Sigmoid colon (tissue), 7 donors: ENCODE data around the gene ATP1A3. TPM values are rescaled to one million over a fixed set of nuclear protein-coding genes. Genes with fewer than 3 reads are reported as not detected.

ENCODE experiments used
- DNase-seq: peaks from one replicate; pipeline ENCODE4 v3.0.0-alpha.2; 2019
- H3K27ac ChIP-seq, 4 donors: fragments of 200-600 bp; sonication (generic); one replicate each; pipeline ENCODE4 v1.5.1; 2016 to 2019; ENCODE audit warnings: mild to moderate bottlenecking in 1 of 4
- H3K27me3 ChIP-seq, 3 donors: fragments of 200-600 bp; sonication (generic); one replicate each; pipeline ENCODE4 v1.5.1; 2019; ENCODE audit warnings: mild to moderate bottlenecking in 1 of 3
- H3K36me3 ChIP-seq, 4 donors: fragments of 200-600 bp; sonication (generic); one replicate each; pipeline ENCODE4 v1.5.1; 2016 to 2019
- H3K4me1 ChIP-seq, 4 donors: fragments of 200-600 bp; sonication (generic); one replicate each; pipeline ENCODE4 v1.5.1; 2017 to 2019
- H3K4me3 ChIP-seq, 4 donors: fragments of 200-600 bp; sonication (generic); one replicate each; pipeline ENCODE4 v1.5.1; 2017 to 2019; ENCODE audit warnings: mild to moderate bottlenecking in 2 of 4, moderate library complexity in 1 of 4
- H3K9me3 ChIP-seq, 4 donors: fragments of 200-600 bp in 3 of 4; sonication (generic) in 3 of 4; one replicate each; pipeline versions ENCODE4 v1.5.1 to v1.6.1; 2013 to 2019
- CTCF ChIP-seq, 4 experiments: fragments of 450-650 bp in 3 of 4; fragments of 200-600 bp in 1 of 4; IDR thresholded peaks; one replicate each; pipeline ENCODE4 v1.5.1; 2016 to 2019; ENCODE audit warnings: antibody characterized with exemption in 4 of 4, mild to moderate bottlenecking in 3 of 4, moderate library complexity in 2 of 4
- EP300 ChIP-seq, 4 donors: sonication (generic); formaldehyde crosslinking; IDR thresholded peaks; one replicate each; pipeline ENCODE4 v1.6.1; 2017; ENCODE audit warnings: antibody characterized with exemption in 4 of 4
- POLR2A ChIP-seq, 2 donors: fragments of 450-650 bp; IDR thresholded peaks; one replicate each; pipeline ENCODE4 v1.6.1; 2016; ENCODE audit warnings: antibody characterized with exemption in 2 of 2, mild to moderate bottlenecking in 2 of 2, moderate library complexity in 2 of 2
- POLR2AphosphoS5 ChIP-seq, 4 donors: sonication (generic); formaldehyde crosslinking; IDR thresholded peaks; one replicate each; pipeline ENCODE4 v1.6.1; 2017; ENCODE audit warnings: antibody characterized with exemption in 4 of 4
- WGBS, 2 donors: extraction: QIAGEN DNeasy Blood & Tissue Kit; methylation state at CpG; one replicate each; pipeline ENCODE4 v1.1.7; 2013; 5-methylcytosine and 5-hydroxymethylcytosine counted together
- intact Hi-C: fragments of 100-400 bp; cut with DNase I; formaldehyde crosslinking; loops from one replicate; pipeline ENCODE4 v1.15.1; 2023
- polyA plus RNA-seq, 3 donors: library from polyadenylated mRNA; stranded (reverse); fragments of 200-250 nt; gene quantifications; one replicate each; pipeline ENCODE4 v1.2.3, GENCODE V29; 2013
- total RNA-seq, 4 donors: library from RNA; depleted of rRNA; stranded (reverse); fragments of >200 nt; gene quantifications; one replicate each; pipeline ENCODE4 v1.1.0, GENCODE V29; 2016
- donor health status: healthy with polysubstance abuse.
- donor health status: Bipolar disorder and iron deficiency.
- donor health status: healthy.

Gene ATP1A3
- total and polyA plus RNA-seq, 7 donors, result 0.46 to 4.3 (median 3.0) TPM; not detected in 1

- intact Hi-C loops, result no loop called here
- H3K27me3 ChIP-seq, result peaks cover 85 to 99% (median 98%) of the 10 kb centered on the region in 3 donors
These were observed 67.8 kb downstream of the ATP1A3 start for GRCh38 chr19:41926028-41926762.

GRCh38 chr19:41925208-41926003 lies 68.6 kb downstream of the ATP1A3 start:
- no peak for TF ChIP-seq POLR2AphosphoS5 (IDR thresholded peaks at IDR 0.05)
- H3K27ac ChIP-seq, result no peak overlapping the region
- no peak overlapping the region for H3K4me3 ChIP-seq
- no peaks in the 10 kb centered on the region for H3K9me3 ChIP-seq
- intact Hi-C loops, result no loop called here
- H3K4me1 ChIP-seq, result peaks cover 0 to 21% (median 18%) of the 10 kb centered on the region in 4 donors
- no peak for DNase-seq
- H3K36me3 ChIP-seq, result no peaks in the 10 kb centered on the region
- 66 to 72% methylated on average over 7 of the region's 7 CpGs for WGBS, 2 donors
- peaks cover 82 to 99% (median 98%) of the 10 kb centered on the region in 3 donors for H3K27me3 ChIP-seq

More at GRCh38 chr19:41926028-41926762, 67.8 kb downstream of the ATP1A3 start:
- H3K4me3 ChIP-seq, result no peak overlapping the region
- no peaks in the 10 kb centered on the region for H3K36me3 ChIP-seq
- peaks cover 0 to 21% (median 18%) of the 10 kb centered on the region in 4 donors for H3K4me1 ChIP-seq
- TF ChIP-seq POLR2AphosphoS5 (IDR thresholded peaks at IDR 0.05), result no peak
- no peak for TF ChIP-seq EP300 (IDR thresholded peaks at IDR 0.05)
- no peak for TF ChIP-seq POLR2A (IDR thresholded peaks at IDR 0.05)
- H3K27ac ChIP-seq, result no peak overlapping the region
- H3K9me3 ChIP-seq, result no peaks in the 10 kb centered on the region
- DNase-seq, result no peak
- WGBS, 2 donors, result 55 to 59% methylated on average over 27 of the region's 27 CpGs

- Histone ChIP-seq H3K36me3 (no peaks in the 10 kb centered on the region), H3K4me3 (no peak overlapping the region), H3K27me3 (peaks cover 72 to 98% (median 97%) of the 10 kb centered on the region in 3 donors), H3K9me3 (no peaks in the 10 kb centered on the region), H3K4me1 (peaks cover 0 to 20% (median 18%) of the 10 kb centered on the region in 4 donors), H3K27ac (no peak overlapping the region)
- TF ChIP-seq POLR2AphosphoS5 (IDR thresholded peaks at IDR 0.05) (no peak), EP300 (IDR thresholded peaks at IDR 0.05) (no peak), CTCF (IDR thresholded peaks at IDR 0.05) (no peak), POLR2A (IDR thresholded peaks at IDR 0.05) (no peak)
- WGBS, 2 donors, result 50 to 53% methylated on average over 13 of the region's 13 CpGs
- DNase-seq, result no peak
- intact Hi-C loops, result no loop called here
These were observed 69.6 kb downstream of the ATP1A3 start for GRCh38 chr19:41924151-41925145.

GRCh38 chr19:41923045-41923788 lies 70.8 kb downstream of the ATP1A3 start:
- H3K4me3 ChIP-seq, result no peak overlapping the region
- no peak for DNase-seq
- intact Hi-C loops, result no loop called here
- TF ChIP-seq POLR2AphosphoS5 (IDR thresholded peaks at IDR 0.05) (no peak), CTCF (IDR thresholded peaks at IDR 0.05) (no peak), POLR2A (IDR thresholded peaks at IDR 0.05) (no peak), EP300 (IDR thresholded peaks at IDR 0.05) (no peak)
- 44 to 53% methylated on average over 6 of the region's 6 CpGs for WGBS, 2 donors
- H3K27ac ChIP-seq, result no peak overlapping the region
- H3K36me3 ChIP-seq, result no peaks in the 10 kb centered on the region
- H3K4me1 ChIP-seq, result peaks cover 0 to 8% (median 7%) of the 10 kb centered on the region in 4 donors
- H3K27me3 ChIP-seq, result peaks cover 67 to 98% (median 97%) of the 10 kb centered on the region in 3 donors
- no peaks in the 10 kb centered on the region for H3K9me3 ChIP-seq

- Histone ChIP-seq H3K36me3 (no peaks in the 10 kb centered on the region), H3K27me3 (peaks cover 65 to 98% (median 96%) of the 10 kb centered on the region in 3 donors), H3K4me1 (peaks cover 0 to 2% (median under 1%) of the 10 kb centered on the region in 4 donors), H3K9me3 (no peaks in the 10 kb centered on the region), H3K27ac (no peak overlapping the region), H3K4me3 (no peak overlapping the region)
- intact Hi-C loops, result no loop called here
- WGBS, 2 donors, result 29 to 35% methylated on average over 18 of the region's 18 CpGs
- TF ChIP-seq POLR2AphosphoS5 (IDR thresholded peaks at IDR 0.05) (no peak), CTCF (IDR thresholded peaks at IDR 0.05) (no peak), EP300 (IDR thresholded peaks at IDR 0.05) (no peak), POLR2A (IDR thresholded peaks at IDR 0.05) (no peak)
- DNase-seq, result no peak
These were observed 71.4 kb downstream of the ATP1A3 start for GRCh38 chr19:41922585-41922984.
